ENCODE results near the gene WRAP53.

The WRAP53 gene

GRCh38 chr17:7709031-7709430 lies 20.8 kb downstream of the WRAP53 start:
- DNase-seq, result no peak

- no peak for DNase-seq
Measured at GRCh38 chr17:7710301-7710700, 22.0 kb downstream of the WRAP53 start.

- DNase-seq, result no peak
Measured at GRCh38 chr17:7711051-7711755, 22.9 kb downstream of the WRAP53 start.

- no peak for DNase-seq
Measured at GRCh38 chr17:7712111-7712771, 24.0 kb downstream of the WRAP53 start.

- DNase-seq, result no peak
Measured at GRCh38 chr17:7713782-7714181, 25.5 kb downstream of the WRAP53 start.

- DNase-seq, result no peak
Measured at GRCh38 chr17:7714721-7715594, 26.7 kb downstream of the WRAP53 start.

GRCh38 chr17:7715936-7716886 lies 27.9 kb downstream of the WRAP53 start:
- DNase-seq, result no peak

GRCh38 chr17:7716901-7717755 lies 28.9 kb downstream of the WRAP53 start, which contains the start of gene DNAH2:
TSS of gene DNAH2 (plus strand) at chr17:7717744. CDS start at chr17:7719735, 1,991 bp downstream.
- peak in 13 of 14 donors; percentile 24 to 78 (median 59) for DNase-seq

GRCh38 chr17:7717756-7718350 lies 29.6 kb downstream of the WRAP53 start:
- peak in 1 of 14 donors; percentile 8 for DNase-seq

GRCh38 chr17:7719661-7720060 lies 31.4 kb downstream of the WRAP53 start:
- no peak for DNase-seq

- DNase-seq, result peak in 1 of 14 donors; percentile 10
Measured at GRCh38 chr17:7720125-7720524, 31.8 kb downstream of the WRAP53 start.

- no peak for DNase-seq
Measured at GRCh38 chr17:7721612-7722011, 33.3 kb downstream of the WRAP53 start.

- DNase-seq, result no peak
Measured at GRCh38 chr17:7727886-7728285, 39.6 kb downstream of the WRAP53 start.

GRCh38 chr17:7729816-7730215 lies 41.5 kb downstream of the WRAP53 start:
- no peak for DNase-seq

- no peak for DNase-seq
Measured at GRCh38 chr17:7732981-7733539, 44.8 kb downstream of the WRAP53 start.

- no peak for DNase-seq
Measured at GRCh38 chr17:7737601-7738000, 49.3 kb downstream of the WRAP53 start.

- no peak for DNase-seq
Measured at GRCh38 chr17:7739746-7740145, 51.5 kb downstream of the WRAP53 start.

GRCh38 chr17:7740481-7741001 lies 52.3 kb downstream of the WRAP53 start:
- DNase-seq, result no peak

GRCh38 chr17:7742729-7743128 lies 54.5 kb downstream of the WRAP53 start:
- DNase-seq, result no peak

GRCh38 chr17:7744416-7744815 lies 56.1 kb downstream of the WRAP53 start:
- no peak for DNase-seq
